Nephron progenitor cell (in vitro differentiated cells): ENCODE results near the gene NDOR1.

Experiments
- DNase-seq: peaks from one replicate; pipeline ENCODE4 v3.0.0; 2021
- H3K27ac Mint-ChIP-seq: 2 replicates; pipeline ENCODE4 v1.8.0; 2021; ENCODE audit warnings: mild to moderate bottlenecking, moderate library complexity, mixed read lengths
- H3K27me3 Mint-ChIP-seq: 2 replicates; pipeline ENCODE4 v1.8.0; 2021; ENCODE audit warnings: mild to moderate bottlenecking, low read depth, mixed read lengths; ENCODE audit not compliant: poor library complexity
- H3K36me3 Mint-ChIP-seq: 2 replicates; pipeline ENCODE4 v1.8.0; 2021; ENCODE audit warnings: low read depth, mixed read lengths
- H3K4me1 Mint-ChIP-seq: 2 replicates; pipeline ENCODE4 v1.8.0; 2021; ENCODE audit warnings: mixed read lengths
- H3K4me3 Mint-ChIP-seq: 2 replicates; pipeline ENCODE4 v1.8.0; 2021; ENCODE audit warnings: mild to moderate bottlenecking, moderate library complexity, mixed read lengths
- H3K9me3 Mint-ChIP-seq: 2 replicates; pipeline ENCODE4 v1.8.0; 2021; ENCODE audit warnings: mild to moderate bottlenecking, moderate library complexity, mixed read lengths
- TF ChIP-seq, protein P1 (sequence below): fragments of 200-600 bp; sonication (generic); IDR thresholded peaks from 2 replicates; pipeline ENCODE4 v1.5.0; 2021; ENCODE audit warnings: antibody characterized with exemption

Gene NDOR1

DNA sequence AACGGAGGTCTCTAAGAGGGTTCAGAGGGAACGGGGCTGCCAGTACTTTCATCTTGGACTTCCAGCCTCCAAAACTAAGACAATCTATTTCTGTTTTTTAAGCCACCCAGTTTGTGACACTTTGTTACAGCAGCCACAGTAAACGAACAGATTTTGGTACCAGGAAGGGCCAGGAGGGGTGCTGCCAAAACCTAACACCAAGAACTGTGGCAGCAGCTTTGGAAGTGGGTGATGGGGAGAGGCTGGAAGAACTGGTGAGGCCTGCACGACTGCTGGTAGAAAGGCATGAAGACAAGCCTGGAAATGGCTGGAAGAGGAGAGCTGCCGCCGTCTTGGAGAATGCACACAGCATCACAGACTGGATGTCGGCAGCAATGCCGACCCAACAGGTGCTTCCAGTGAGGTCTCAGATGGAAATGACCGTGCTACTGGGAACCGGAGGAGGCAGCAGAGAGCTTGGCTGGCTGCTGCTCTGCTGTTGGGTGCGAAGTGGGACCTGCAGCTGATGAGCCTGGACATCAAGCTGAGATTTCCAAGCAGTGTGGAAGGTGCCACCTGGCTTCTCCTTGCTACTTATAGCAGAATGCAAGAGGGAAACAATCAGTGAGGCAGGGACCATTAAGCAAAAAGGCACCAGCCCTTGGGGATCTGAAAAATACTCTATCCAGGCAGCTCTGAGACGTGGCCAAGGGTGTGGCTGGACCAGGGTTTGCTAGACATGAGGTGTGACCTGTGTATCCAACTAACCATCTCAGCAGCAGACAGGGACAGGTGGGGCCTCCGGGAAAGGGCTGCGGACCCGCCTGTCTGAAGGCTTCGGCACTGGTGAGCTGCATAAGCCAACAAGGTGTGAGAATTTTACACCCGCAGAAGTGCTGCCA, 29.0 kb upstream of the NDOR1 start:
- H3K4me3 Mint-ChIP-seq, result no peak overlapping the region
- no peaks in the 10 kb centered on the region for H3K9me3 Mint-ChIP-seq
- H3K27ac Mint-ChIP-seq, result no peak overlapping the region
- TF ChIP-seq, protein P1, sequence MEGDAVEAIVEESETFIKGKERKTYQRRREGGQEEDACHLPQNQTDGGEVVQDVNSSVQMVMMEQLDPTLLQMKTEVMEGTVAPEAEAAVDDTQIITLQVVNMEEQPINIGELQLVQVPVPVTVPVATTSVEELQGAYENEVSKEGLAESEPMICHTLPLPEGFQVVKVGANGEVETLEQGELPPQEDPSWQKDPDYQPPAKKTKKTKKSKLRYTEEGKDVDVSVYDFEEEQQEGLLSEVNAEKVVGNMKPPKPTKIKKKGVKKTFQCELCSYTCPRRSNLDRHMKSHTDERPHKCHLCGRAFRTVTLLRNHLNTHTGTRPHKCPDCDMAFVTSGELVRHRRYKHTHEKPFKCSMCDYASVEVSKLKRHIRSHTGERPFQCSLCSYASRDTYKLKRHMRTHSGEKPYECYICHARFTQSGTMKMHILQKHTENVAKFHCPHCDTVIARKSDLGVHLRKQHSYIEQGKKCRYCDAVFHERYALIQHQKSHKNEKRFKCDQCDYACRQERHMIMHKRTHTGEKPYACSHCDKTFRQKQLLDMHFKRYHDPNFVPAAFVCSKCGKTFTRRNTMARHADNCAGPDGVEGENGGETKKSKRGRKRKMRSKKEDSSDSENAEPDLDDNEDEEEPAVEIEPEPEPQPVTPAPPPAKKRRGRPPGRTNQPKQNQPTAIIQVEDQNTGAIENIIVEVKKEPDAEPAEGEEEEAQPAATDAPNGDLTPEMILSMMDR, result peak; percentile 61
- H3K36me3 Mint-ChIP-seq, result peaks cover 6% of the 10 kb centered on the region
- no peaks in the 10 kb centered on the region for H3K4me1 Mint-ChIP-seq
- H3K27me3 Mint-ChIP-seq, result peaks cover 52% of the 10 kb centered on the region
- peak; percentile 40 for DNase-seq

DNA sequence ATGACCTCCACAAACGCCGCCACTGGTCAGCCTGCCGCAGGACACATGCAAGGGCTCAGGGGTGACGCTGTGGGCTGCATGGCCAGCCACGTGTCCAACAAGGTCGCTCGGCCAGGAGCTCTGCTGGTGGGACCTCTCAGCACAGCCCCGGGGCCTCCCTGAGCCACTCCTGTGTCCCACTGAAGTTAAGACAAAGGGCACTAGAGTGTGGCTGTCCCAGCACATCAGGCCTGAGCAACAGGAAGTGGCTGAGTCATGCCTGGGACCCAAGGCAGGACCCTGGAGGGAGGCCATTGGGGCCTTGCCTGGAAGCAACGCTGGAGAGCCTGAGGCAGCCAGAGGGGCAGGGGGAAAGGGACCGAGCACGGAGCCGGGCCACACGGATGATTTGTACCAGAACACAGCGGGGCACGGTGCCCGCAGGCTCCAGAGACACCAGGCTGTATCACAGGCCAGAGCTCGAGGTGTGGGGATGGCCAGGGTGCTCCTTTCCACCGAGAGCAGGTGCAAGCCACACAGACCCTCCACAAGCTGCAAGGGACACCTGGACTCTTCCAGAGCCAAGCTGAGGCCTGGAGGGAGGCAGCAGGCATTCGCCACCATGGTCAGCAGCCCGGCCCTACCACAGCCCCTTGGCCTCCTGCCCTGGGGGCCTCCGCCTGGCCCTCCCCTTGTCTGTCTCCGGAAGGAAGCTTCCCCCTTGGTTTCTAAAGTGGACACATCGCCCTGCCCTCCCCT, 27.1 kb upstream of the NDOR1 start:
- TF ChIP-seq, protein P1, result no peak
- H3K4me1 Mint-ChIP-seq, result no peaks in the 10 kb centered on the region
- H3K27ac Mint-ChIP-seq, result no peak overlapping the region
- H3K4me3 Mint-ChIP-seq, result no peak overlapping the region
- H3K9me3 Mint-ChIP-seq, result no peaks in the 10 kb centered on the region
- H3K36me3 Mint-ChIP-seq, result peaks cover 10% of the 10 kb centered on the region
- no peak for DNase-seq
- H3K27me3 Mint-ChIP-seq, result peaks cover 33% of the 10 kb centered on the region

DNA sequence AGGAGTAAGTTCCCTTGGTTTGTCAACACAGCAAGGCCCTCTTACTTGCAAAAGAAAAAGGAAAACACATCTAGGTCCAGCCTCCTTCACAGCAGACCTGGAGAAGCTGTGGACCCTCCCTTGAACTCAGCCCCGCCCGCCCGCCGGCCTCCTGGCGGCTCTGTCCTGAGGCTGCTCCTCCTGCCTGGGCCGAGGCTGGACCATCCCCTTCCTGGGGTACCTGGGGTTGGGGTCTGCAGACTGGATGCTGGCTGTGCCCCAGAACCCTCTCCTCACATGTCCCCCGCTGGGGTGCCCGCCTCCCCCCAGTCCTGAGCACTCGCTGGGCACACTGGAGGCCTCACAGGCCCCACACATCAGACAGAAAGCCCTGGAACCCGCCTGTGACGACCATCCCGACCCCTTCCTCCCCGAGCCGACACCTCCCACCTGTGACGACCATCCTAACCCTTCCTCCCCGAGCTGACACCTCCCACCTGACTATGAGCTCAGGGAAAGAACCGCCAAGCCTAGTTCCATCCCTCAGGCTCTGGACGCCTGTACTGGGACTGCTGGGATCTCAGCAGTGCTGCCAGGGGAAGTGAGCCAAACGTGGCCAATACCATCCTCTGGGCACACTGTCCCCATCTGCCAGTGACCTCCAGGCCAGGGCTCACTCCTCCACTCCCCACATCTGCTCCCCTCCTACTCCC, 26.4 kb upstream of the NDOR1 start:
- no peaks in the 10 kb centered on the region for H3K9me3 Mint-ChIP-seq
- H3K4me3 Mint-ChIP-seq, result no peak overlapping the region
- no peak overlapping the region for H3K27ac Mint-ChIP-seq
- peaks cover 26% of the 10 kb centered on the region for H3K27me3 Mint-ChIP-seq
- H3K36me3 Mint-ChIP-seq, result peaks cover 11% of the 10 kb centered on the region
- TF ChIP-seq, protein P1, result no peak
- H3K4me1 Mint-ChIP-seq, result no peaks in the 10 kb centered on the region
- DNase-seq, result no peak

DNA sequence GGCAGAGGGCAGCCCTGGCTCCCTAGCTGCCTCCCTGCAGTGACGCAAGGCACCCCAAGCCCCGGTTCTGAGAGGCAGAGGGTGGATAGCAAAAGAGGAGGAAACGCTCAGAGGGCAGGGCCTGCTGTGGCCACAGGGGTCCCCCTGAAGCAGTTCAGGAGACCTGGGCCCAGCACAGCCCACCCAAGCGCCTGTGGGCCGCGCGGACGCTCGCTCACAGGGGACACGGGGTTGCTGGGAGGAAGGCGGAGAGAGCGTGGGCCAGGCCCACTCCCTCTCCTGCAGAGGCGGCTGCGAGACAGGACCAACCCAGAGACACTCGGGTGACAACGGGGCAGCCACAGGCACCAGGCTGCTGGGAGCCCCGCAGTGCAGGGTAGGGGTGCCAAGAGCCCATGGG, 25.7 kb upstream of the NDOR1 start:
- Mint-ChIP-seq H3K27me3 (peaks cover 21% of the 10 kb centered on the region), H3K36me3 (peaks cover 15% of the 10 kb centered on the region), H3K4me3 (no peak overlapping the region), H3K4me1 (no peaks in the 10 kb centered on the region), H3K27ac (no peak overlapping the region), H3K9me3 (no peaks in the 10 kb centered on the region)
- TF ChIP-seq, protein P1, result no peak
- DNase-seq, result no peak

DNA sequence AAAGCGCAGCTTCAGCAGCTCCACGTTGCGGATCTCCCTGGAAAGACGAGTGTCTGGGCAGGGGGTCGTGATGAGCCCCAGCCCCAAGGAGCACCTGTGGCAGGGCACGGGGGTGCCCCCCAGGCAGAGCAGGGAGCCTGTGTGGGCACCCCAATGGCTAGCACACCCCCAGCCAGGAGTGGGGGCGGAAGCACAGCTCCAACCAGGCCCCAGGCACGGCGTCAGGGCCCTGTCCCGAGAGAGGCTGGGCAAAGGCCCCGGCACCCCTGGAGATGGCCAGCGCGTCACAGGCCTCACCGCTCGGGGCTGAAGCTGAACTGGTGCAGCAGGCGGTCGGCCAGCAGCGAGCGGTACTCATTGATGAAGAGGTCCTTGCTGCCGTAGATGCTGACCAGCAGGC, 25.0 kb upstream of the NDOR1 start:
- H3K27me3 Mint-ChIP-seq, result peaks cover 16% of the 10 kb centered on the region
- TF ChIP-seq, protein P1, result no peak
- DNase-seq, result no peak
- no peak overlapping the region for H3K4me3 Mint-ChIP-seq
- no peak overlapping the region for H3K27ac Mint-ChIP-seq
- H3K36me3 Mint-ChIP-seq, result peaks cover 15% of the 10 kb centered on the region
- no peaks in the 10 kb centered on the region for H3K9me3 Mint-ChIP-seq
- no peaks in the 10 kb centered on the region for H3K4me1 Mint-ChIP-seq
